CD4-positive, alpha-beta T cell (primary cell): ENCODE measurements around the gene TLCD2. TPM values are rescaled to one million over a fixed set of nuclear protein-coding genes. Genes with fewer than 3 reads are reported as not detected.

Experiments used
- ATAC-seq: fragments of 200-7000 bp; cut with Tn5 transposase; one replicate; pipeline ENCODE4 v1.10.0; 2022; ENCODE audit warnings: mild to moderate bottlenecking; ENCODE audit not compliant: poor library complexity
- CTCF ChIA-PET: fragments of 350-600 bp; sonication (Branson Sonifier 250); formaldehyde crosslinking; loops from one replicate; lab custom pipeline; 2021; ENCODE audit warnings: antibody characterized with exemption, inconsistent platforms; lab: Charles Lee
- POLR2A ChIA-PET: fragments of 350-600 bp; sonication (Branson Sonifier 250); formaldehyde crosslinking; loops from one replicate; lab custom pipeline; 2021; ENCODE audit warnings: antibody characterized with exemption, inconsistent platforms; lab: Charles Lee
- DNase-seq, 14 experiments: peaks; one replicate each; pipeline ENCODE4 v3.0.0-alpha.2; 2013 to 2020; ENCODE audit warnings: mixed read lengths in 2 of 14
- H3K27ac ChIP-seq, 2 donors: one replicate each; pipeline versions ENCODE4 v1.5.1 to v1.7.0; 2013; ENCODE audit warnings: low read length in 2 of 2, low read depth in 1 of 2, mild to moderate bottlenecking in 1 of 2
- H3K27me3 ChIP-seq, 2 experiments: 1 replicate in 1 of 2; 2 replicates in 1 of 2; pipeline versions ENCODE4 v1.6.1 to v1.7.0; 2013; ENCODE audit warnings: low read length in 2 of 2, control low read depth in 1 of 2, mild to moderate bottlenecking in 1 of 2, moderate library complexity in 1 of 2; ENCODE audit not compliant: insufficient read depth in 2 of 2, control insufficient read depth in 1 of 2
- H3K36me3 ChIP-seq: one replicate; pipeline ENCODE4 v1.6.1; 2013; ENCODE audit warnings: low read length, control low read depth; ENCODE audit not compliant: insufficient read depth
- H3K4me1 ChIP-seq: one replicate; pipeline ENCODE4 v1.6.1; 2013; ENCODE audit warnings: low read length, control low read depth; ENCODE audit not compliant: insufficient read depth
- H3K4me3 ChIP-seq: one replicate; pipeline ENCODE4 v1.5.1; 2013; ENCODE audit warnings: mild to moderate bottlenecking, low read length, moderate library complexity
- H3K9me3 ChIP-seq, 2 experiments: 1 replicate in 1 of 2; 2 replicates in 1 of 2; pipeline versions ENCODE4 v1.6.1 to v1.7.0; 2013; ENCODE audit warnings: low read length in 2 of 2, mild to moderate bottlenecking in 2 of 2, control low read depth in 1 of 2, moderate library complexity in 1 of 2; ENCODE audit not compliant: control insufficient read depth in 1 of 2, insufficient read depth in 1 of 2
- H3K27ac Mint-ChIP-seq: one replicate; pipeline ENCODE4 v1.8.0; 2020; ENCODE audit warnings: mixed read lengths
- H3K27me3 Mint-ChIP-seq: one replicate; pipeline ENCODE4 v1.8.0; 2021; ENCODE audit warnings: mixed read lengths
- H3K36me3 Mint-ChIP-seq: one replicate; pipeline ENCODE4 v1.8.0; 2021; ENCODE audit warnings: low read depth, mixed read lengths
- H3K4me1 Mint-ChIP-seq: one replicate; pipeline ENCODE4 v1.8.0; 2021; ENCODE audit warnings: low read depth, mixed read lengths
- H3K4me3 Mint-ChIP-seq: one replicate; pipeline ENCODE4 v1.8.0; 2020; ENCODE audit warnings: mild to moderate bottlenecking, mixed read lengths
- H3K9me3 Mint-ChIP-seq: one replicate; pipeline ENCODE4 v1.8.0; 2020; ENCODE audit warnings: mixed read lengths
- intact Hi-C, 2 experiments: fragments of 100-400 bp; cut with DNase I in 1 of 2; cut with micrococcal nuclease in 1 of 2; formaldehyde crosslinking; loops; one replicate each; pipeline versions ENCODE4 v1.15.1 to v1.9.0; 2023 to 2025; cut with DNase I, micrococcal nuclease
- polyA plus RNA-seq, 2 donors: library from polyadenylated mRNA; unstranded; fragments of 120-200 nt; gene quantifications; one replicate each; pipeline ENCODE4 v1.2.1, GENCODE V29; 2013
- total RNA-seq, 174 experiments: library from RNA in 2 of 174; stranded (reverse) in 2 of 174; gene quantifications; one replicate each; pipeline ENCODE4 v1.2.3 and lab custom pipeline; 2021 to 2026
- TF ChIP-seq, protein P1 (sequence below): fragments of 200-600 bp; IDR thresholded peaks from one replicate; pipeline ENCODE4 v1.8.0; 2022; ENCODE audit warnings: antibody characterized with exemption, mild to moderate bottlenecking

Gene TLCD2, protein sequence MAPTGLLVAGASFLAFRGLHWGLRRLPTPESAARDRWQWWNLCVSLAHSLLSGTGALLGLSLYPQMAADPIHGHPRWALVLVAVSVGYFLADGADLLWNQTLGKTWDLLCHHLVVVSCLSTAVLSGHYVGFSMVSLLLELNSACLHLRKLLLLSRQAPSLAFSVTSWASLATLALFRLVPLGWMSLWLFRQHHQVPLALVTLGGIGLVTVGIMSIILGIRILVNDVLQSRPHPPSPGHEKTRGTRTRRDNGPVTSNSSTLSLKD
- total RNA-seq, result under 1 TPM; 0.19 to 0.34 TPM
- 0.90 TPM for polyA plus RNA-seq (2013, experiment 1 of 2)
- 0.82 TPM for polyA plus RNA-seq (2013, experiment 2 of 2)
- 0 to 4.9 (median 0.87) reads per million in 172 experiments for total RNA-seq (lab: John Stamatoyannopoulos, UW)

DNA sequence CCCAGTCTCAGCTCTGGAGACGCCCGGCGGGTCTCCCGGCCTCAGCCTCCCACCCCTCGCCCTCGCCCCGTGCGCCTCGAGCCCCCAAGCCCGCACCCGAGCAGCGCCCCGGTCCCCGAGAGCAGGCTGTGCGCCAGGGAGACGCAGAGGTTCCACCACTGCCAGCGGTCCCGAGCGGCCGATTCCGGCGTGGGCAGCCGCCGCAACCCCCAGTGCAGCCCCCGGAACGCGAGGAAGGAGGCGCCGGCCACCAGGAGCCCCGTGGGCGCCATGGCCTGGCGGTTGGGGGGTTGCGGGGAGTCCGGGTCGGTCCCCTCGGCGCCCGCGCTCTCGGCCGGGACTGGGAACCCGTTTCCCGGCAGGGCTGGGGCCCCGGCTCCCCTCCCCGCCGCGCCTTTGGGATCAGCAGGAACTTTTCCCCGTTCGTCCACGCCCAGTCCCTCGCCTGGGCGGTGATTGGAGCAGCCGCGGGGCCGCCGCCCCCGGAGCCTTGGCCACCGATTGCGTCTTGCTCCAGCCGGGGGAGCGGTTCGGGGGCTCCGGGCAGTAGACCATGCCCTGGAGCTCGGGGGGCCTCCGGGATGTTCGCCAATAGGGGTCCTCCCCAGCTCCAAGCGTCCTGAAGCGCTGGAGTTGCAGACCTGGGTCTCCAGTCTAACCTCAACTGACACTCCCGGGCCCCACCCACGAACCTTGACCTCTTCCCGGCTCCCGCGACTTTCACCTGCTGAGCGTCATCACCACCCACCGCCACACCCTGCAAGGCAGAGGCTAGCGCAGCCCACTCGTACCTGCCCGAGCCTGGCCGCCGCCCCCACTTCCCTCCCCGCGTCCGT, at the start of gene TLCD2:
Gene TLCD2 (minus strand): TSS at position 407 of the 836 bp plus-strand sequence. CDS start 135 bp downstream, at position 272.
- Histone ChIP-seq H3K4me3 (peak within 1 kb of the TSS; percentile 61), H3K27ac (no peak within 1 kb of the TSS), H3K9me3 (no peaks in the 10 kb centered on the region), H3K36me3 (peaks cover 6% of the 10 kb centered on the region), H3K4me1 (peaks cover 61% of the 10 kb centered on the region), H3K27me3 (peaks cover 19 to 28% of the 10 kb centered on the region in 2 experiments)
- peak in 3 of 14 experiments; percentile 31 to 39 (median 32) for DNase-seq
- Mint-ChIP-seq H3K4me1 (peaks cover 28% of the 10 kb centered on the region), H3K9me3 (no peaks in the 10 kb centered on the region), H3K27ac (peak within 1 kb of the TSS; percentile 48), H3K36me3 (no peaks in the 10 kb centered on the region), H3K27me3 (peaks cover 17% of the 10 kb centered on the region), H3K4me3 (peak within 1 kb of the TSS; percentile 86)
- ATAC-seq, result peak; percentile 15
- POLR2A ChIA-PET, result interaction anchor here (1.1 kb wide), 1 partner anchor 26 kb away, joined by 3 read pairs; no protein-coding TSS in a partner anchor
- TF ChIP-seq, protein P1, sequence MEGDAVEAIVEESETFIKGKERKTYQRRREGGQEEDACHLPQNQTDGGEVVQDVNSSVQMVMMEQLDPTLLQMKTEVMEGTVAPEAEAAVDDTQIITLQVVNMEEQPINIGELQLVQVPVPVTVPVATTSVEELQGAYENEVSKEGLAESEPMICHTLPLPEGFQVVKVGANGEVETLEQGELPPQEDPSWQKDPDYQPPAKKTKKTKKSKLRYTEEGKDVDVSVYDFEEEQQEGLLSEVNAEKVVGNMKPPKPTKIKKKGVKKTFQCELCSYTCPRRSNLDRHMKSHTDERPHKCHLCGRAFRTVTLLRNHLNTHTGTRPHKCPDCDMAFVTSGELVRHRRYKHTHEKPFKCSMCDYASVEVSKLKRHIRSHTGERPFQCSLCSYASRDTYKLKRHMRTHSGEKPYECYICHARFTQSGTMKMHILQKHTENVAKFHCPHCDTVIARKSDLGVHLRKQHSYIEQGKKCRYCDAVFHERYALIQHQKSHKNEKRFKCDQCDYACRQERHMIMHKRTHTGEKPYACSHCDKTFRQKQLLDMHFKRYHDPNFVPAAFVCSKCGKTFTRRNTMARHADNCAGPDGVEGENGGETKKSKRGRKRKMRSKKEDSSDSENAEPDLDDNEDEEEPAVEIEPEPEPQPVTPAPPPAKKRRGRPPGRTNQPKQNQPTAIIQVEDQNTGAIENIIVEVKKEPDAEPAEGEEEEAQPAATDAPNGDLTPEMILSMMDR, result no peak
- intact Hi-C loops, result no loop called here
- CTCF ChIA-PET, result interaction anchor here (0.5 kb wide), 1 partner anchor 275 kb away, joined by 3 read pairs; no protein-coding TSS in a partner anchor

DNA sequence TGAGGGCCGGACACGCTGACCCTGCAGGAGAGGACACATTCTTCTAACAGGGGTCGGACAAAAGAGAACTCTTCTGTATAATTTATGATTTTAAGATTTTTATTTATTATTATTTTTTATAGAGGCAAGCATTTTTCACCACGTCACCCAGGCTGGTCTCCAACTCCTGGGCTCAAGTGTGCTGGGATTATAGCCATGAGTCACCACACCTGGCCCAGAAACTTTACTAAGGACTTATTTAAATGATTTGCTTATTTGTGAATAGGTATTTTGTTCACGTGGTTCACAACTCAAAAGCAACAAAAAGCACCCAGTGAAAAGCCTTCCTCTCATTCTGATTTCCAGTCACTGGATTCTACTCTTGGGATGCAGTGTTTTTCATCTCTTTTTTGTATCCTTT, 49.4 kb upstream of the TLCD2 start:
- H3K36me3 Mint-ChIP-seq, result no peaks in the 10 kb centered on the region
- Histone ChIP-seq H3K4me3 (no peak overlapping the region), H3K4me1 (peaks cover 41% of the 10 kb centered on the region), H3K27ac (no peak overlapping the region), H3K27me3 (no peaks in the 10 kb centered on the region), H3K36me3 (no peaks in the 10 kb centered on the region), H3K9me3 (no peaks in the 10 kb centered on the region)
- peaks cover 42% of the 10 kb centered on the region for H3K4me1 Mint-ChIP-seq
- H3K27ac Mint-ChIP-seq, result no peak overlapping the region
- no peaks in the 10 kb centered on the region for H3K9me3 Mint-ChIP-seq
- POLR2A ChIA-PET, result no interaction called here
- CTCF ChIA-PET, result no interaction called here
- intact Hi-C loops, result no loop called here
- TF ChIP-seq, protein P1, result no peak
- ATAC-seq (no peak), DNase-seq (no peak)
- no peak overlapping the region for H3K4me3 Mint-ChIP-seq
- H3K27me3 Mint-ChIP-seq, result no peaks in the 10 kb centered on the region

DNA sequence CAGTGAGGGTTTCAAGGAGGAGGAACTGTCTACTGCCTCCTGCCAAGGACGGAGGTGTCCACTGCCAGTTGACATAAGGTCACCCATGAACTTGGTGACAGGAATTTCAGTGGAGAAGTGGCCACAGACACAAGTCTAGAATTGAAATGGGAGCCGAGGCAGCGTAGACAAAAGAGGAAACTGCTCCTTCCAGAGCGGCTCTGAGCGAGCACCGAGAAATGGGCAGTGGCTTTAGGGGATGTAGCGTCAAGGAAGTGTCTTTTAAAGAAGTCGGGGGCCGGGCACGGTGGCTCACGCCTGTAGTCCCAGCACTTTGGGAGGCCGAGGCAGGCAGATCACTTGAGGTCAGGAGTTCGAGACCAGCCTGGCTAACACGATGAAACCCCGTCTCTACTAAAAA, 48.6 kb upstream of the TLCD2 start:
- ChIA-PET POLR2A (no interaction called here), CTCF (no interaction called here)
- Histone ChIP-seq H3K27ac (no peak overlapping the region), H3K36me3 (no peaks in the 10 kb centered on the region), H3K9me3 (no peaks in the 10 kb centered on the region), H3K4me3 (no peak overlapping the region), H3K27me3 (no peaks in the 10 kb centered on the region), H3K4me1 (peaks cover 34% of the 10 kb centered on the region)
- intact Hi-C loops, result no loop called here
- H3K27ac Mint-ChIP-seq, result no peak overlapping the region
- H3K27me3 Mint-ChIP-seq, result no peaks in the 10 kb centered on the region
- TF ChIP-seq, protein P1, result no peak
- DNase-seq, result no peak
- ATAC-seq, result no peak
- H3K9me3 Mint-ChIP-seq, result no peaks in the 10 kb centered on the region
- H3K4me3 Mint-ChIP-seq, result no peak overlapping the region
- H3K4me1 Mint-ChIP-seq, result peaks cover 35% of the 10 kb centered on the region
- H3K36me3 Mint-ChIP-seq, result no peaks in the 10 kb centered on the region
